Esophagus muscularis mucosa (tissue), 4 donors: ENCODE data around the gene MYL11. TPM values are rescaled to one million over a fixed set of nuclear protein-coding genes. Genes with fewer than 3 reads are reported as not detected.

Experiments
- DNase-seq: peaks from one replicate; pipeline ENCODE4 v3.0.0-alpha.2; 2017; ENCODE audit errors: extremely low spot score
- H3K27ac ChIP-seq, 4 donors: fragments of 200-600 bp; sonication (generic); replicated peaks in 1 of 4; 1 replicate in 3 of 4; 2 replicates in 1 of 4; pipeline ENCODE4 v1.5.1; 2016 to 2019; ENCODE audit warnings: mild to moderate bottlenecking in 1 of 4
- H3K27me3 ChIP-seq, 4 donors: fragments of 200-600 bp; sonication (generic); one replicate each; pipeline versions ENCODE4 v1.5.1 to v1.6.0; 2016 to 2019
- H3K36me3 ChIP-seq, 4 donors: fragments of 200-600 bp; sonication (generic); one replicate each; pipeline ENCODE4 v1.5.1; 2016 to 2019
- H3K4me1 ChIP-seq, 4 donors: fragments of 200-600 bp; sonication (generic); one replicate each; pipeline ENCODE4 v1.5.1; 2016 to 2019
- H3K4me3 ChIP-seq, 4 donors: fragments of 200-600 bp; sonication (generic); 1 replicate in 2 of 4; 2 replicates in 2 of 4; pipeline ENCODE4 v1.5.1; 2016 to 2019; ENCODE audit warnings: mild to moderate bottlenecking in 4 of 4, moderate library complexity in 1 of 4
- H3K9me3 ChIP-seq, 4 donors: fragments of 200-600 bp; sonication (generic); 1 replicate in 3 of 4; 2 replicates in 1 of 4; pipeline ENCODE4 v1.5.1; 2016 to 2019
- CTCF ChIP-seq, 3 experiments: fragments of 200-600 bp in 2 of 3; fragments of 450-650 bp in 1 of 3; sonication (generic) in 2 of 3; IDR thresholded peaks; one replicate each; pipeline ENCODE4 v1.5.1; 2017 to 2019; ENCODE audit warnings: antibody characterized with exemption in 3 of 3, mild to moderate bottlenecking in 2 of 3, moderate library complexity in 1 of 3
- EP300 ChIP-seq: sonication (generic); formaldehyde crosslinking; IDR thresholded peaks from one replicate; pipeline ENCODE4 v1.6.1; 2017; ENCODE audit warnings: antibody characterized with exemption
- POLR2A ChIP-seq: fragments of 450-650 bp; IDR thresholded peaks from one replicate; pipeline ENCODE4 v1.6.1; 2017; ENCODE audit warnings: antibody characterized with exemption, moderate library complexity, mild to moderate bottlenecking, low read depth
- POLR2AphosphoS5 ChIP-seq, 2 donors: sonication (generic); formaldehyde crosslinking; IDR thresholded peaks; one replicate each; pipeline ENCODE4 v1.6.1; 2017; ENCODE audit warnings: antibody characterized with exemption in 2 of 2
- WGBS: methylation state at CpG from one replicate; pipeline ENCODE4 v1.1.5; 2018; 5-methylcytosine and 5-hydroxymethylcytosine counted together
- intact Hi-C: fragments of 100-400 bp; cut with DNase I; formaldehyde crosslinking; loops from one replicate; pipeline ENCODE4 v1.15.1; 2023
- total RNA-seq, 4 donors: library from RNA; depleted of rRNA; stranded (reverse); fragments of >200 nt; gene quantifications; one replicate each; pipeline versions ENCODE4 v1.1.0 to v1.2.1, GENCODE V29; 2016

Gene MYL11
- total RNA-seq, 4 donors from 2014 or later, result not detected

- WGBS, result 24% methylated on average over 11 of the region's 11 CpGs
- Histone ChIP-seq H3K4me3 (peak overlapping the region; percentile 54 to 60 (median 58)), H3K4me1 (peaks cover 33 to 42% (median 39%) of the 10 kb centered on the region in 4 donors), H3K36me3 (peaks cover 0 to 4% (median 2%) of the 10 kb centered on the region in 4 donors), H3K27me3 (no peaks in the 10 kb centered on the region), H3K9me3 (no peaks in the 10 kb centered on the region), H3K27ac (peak overlapping the region; percentile 83 to 93 (median 87))
- DNase-seq, result no peak
- intact Hi-C loops, result no loop called here
- TF ChIP-seq POLR2AphosphoS5 (IDR thresholded peaks at IDR 0.05) (no peak), EP300 (no peak), CTCF (IDR thresholded peaks at IDR 0.05) (no peak), POLR2A (no peak)
Observed at GRCh38 chr16:30371248-30371816, 3.3 kb upstream of the MYL11 start.

DNA sequence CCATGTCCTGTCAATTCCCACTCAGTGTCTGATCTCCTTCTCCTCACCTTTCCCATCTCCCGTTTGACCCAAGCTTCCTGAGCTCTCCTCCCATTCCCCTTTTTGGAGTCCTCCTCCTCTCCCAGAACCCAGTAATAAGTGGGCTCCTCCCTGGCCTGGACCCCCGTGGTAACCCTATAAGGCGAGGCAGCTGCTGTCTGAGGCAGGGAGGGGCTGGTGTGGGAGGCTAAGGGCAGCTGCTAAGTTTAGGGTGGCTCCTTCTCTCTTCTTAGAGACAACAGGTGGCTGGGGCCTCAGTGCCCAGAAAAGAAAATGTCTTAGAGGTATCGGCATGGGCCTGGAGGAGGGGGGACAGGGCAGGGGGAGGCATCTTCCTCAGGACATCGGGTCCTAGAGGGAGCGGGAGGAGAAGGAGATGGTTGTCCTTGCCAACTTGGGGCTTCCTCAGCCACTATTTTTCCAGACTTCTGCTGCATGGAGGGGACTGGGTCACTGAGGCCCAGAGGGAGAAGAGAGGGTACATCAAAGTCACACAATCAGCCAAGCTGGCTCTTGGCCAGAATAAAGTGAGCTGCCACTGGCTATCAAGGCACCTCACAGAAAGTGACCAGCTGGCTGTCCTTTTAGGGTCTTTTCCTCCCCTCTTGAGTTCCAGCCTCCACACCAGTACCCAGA, 2.4 kb upstream of the MYL11 start:
- no peak for TF ChIP-seq CTCF (IDR thresholded peaks at IDR 0.05)
- TF ChIP-seq POLR2A, result no peak
- TF ChIP-seq POLR2AphosphoS5 (IDR thresholded peaks at IDR 0.05), result no peak
- no peak for TF ChIP-seq EP300
- no peaks in the 10 kb centered on the region for H3K27me3 ChIP-seq
- DNase-seq, result no peak
- no peak overlapping the region for H3K4me3 ChIP-seq
- no peak overlapping the region for H3K27ac ChIP-seq
- 90% methylated on average over 6 of the region's 6 CpGs for WGBS
- peaks cover 31 to 38% (median 35%) of the 10 kb centered on the region in 4 donors for H3K4me1 ChIP-seq
- no peaks in the 10 kb centered on the region for H3K9me3 ChIP-seq
- intact Hi-C loops, result no loop called here
- H3K36me3 ChIP-seq, result no peaks in the 10 kb centered on the region

GRCh38 chr16:30372725-30373124, 1.9 kb upstream of the MYL11 start:
- no peak for DNase-seq
- H3K4me1 ChIP-seq, result peaks cover 29 to 38% (median 34%) of the 10 kb centered on the region in 4 donors
- H3K9me3 ChIP-seq, result no peaks in the 10 kb centered on the region
- WGBS, result 94% methylated on average over 5 of the region's 5 CpGs
- no peak overlapping the region for H3K4me3 ChIP-seq
- TF ChIP-seq POLR2A, result no peak
- TF ChIP-seq POLR2AphosphoS5 (IDR thresholded peaks at IDR 0.05), result no peak
- TF ChIP-seq EP300, result no peak
- no peak for TF ChIP-seq CTCF (IDR thresholded peaks at IDR 0.05)
- no peaks in the 10 kb centered on the region for H3K27me3 ChIP-seq
- H3K27ac ChIP-seq, result no peak overlapping the region
- no peaks in the 10 kb centered on the region for H3K36me3 ChIP-seq
- intact Hi-C loops, result no loop called here

GRCh38 chr16:30375864-30376263, 1.3 kb downstream of the MYL11 start:
- TF ChIP-seq POLR2AphosphoS5 (IDR thresholded peaks at IDR 0.05) (no peak), POLR2A (no peak), CTCF (IDR thresholded peaks at IDR 0.05) (no peak), EP300 (no peak)
- intact Hi-C loops, result no loop called here
- Histone ChIP-seq H3K9me3 (no peaks in the 10 kb centered on the region), H3K27ac (no peak overlapping the region), H3K4me3 (no peak overlapping the region), H3K36me3 (no peaks in the 10 kb centered on the region), H3K27me3 (no peaks in the 10 kb centered on the region), H3K4me1 (peaks cover 23 to 37% (median 29%) of the 10 kb centered on the region in 4 donors)
- 85% methylated on average over 8 of the region's 8 CpGs for WGBS
- DNase-seq, result no peak
